Stomach smooth muscle (tissue), 2 donors: ENCODE measurements around the gene TRIM10.
"Not testable (repeated sequence)": the region's sequence is repeated elsewhere in the genome, so short reads cannot be mapped to it uniquely, and the experiment has no call there.

Source experiments
- H3K27ac ChIP-seq: one replicate; pipeline ENCODE4 v1.7.0; 2013; ENCODE audit warnings: mild to moderate bottlenecking, low read length, inconsistent platforms
- H3K27me3 ChIP-seq, 2 donors: one replicate each; pipeline ENCODE4 v1.7.0; 2013; ENCODE audit warnings: low read length in 2 of 2; ENCODE audit not compliant: insufficient read depth in 2 of 2, control insufficient read depth in 1 of 2
- H3K36me3 ChIP-seq, 2 donors: one replicate each; pipeline ENCODE4 v1.7.0; 2013; ENCODE audit warnings: low read length in 2 of 2; ENCODE audit not compliant: control insufficient read depth in 2 of 2, insufficient read depth in 2 of 2
- H3K4me1 ChIP-seq: one replicate; pipeline ENCODE4 v1.7.0; 2013; ENCODE audit warnings: low read length; ENCODE audit not compliant: control insufficient read depth, insufficient read depth
- H3K4me3 ChIP-seq, 2 donors: one replicate each; pipeline ENCODE4 v1.7.0; 2013; ENCODE audit warnings: low read length in 2 of 2
- H3K9ac ChIP-seq, 2 donors: one replicate each; pipeline ENCODE4 v1.7.0; 2013; ENCODE audit warnings: low read length in 2 of 2, mild to moderate bottlenecking in 1 of 2
- H3K9me3 ChIP-seq, 2 donors: one replicate each; pipeline ENCODE4 v1.7.0; 2013; ENCODE audit warnings: low read length in 2 of 2; ENCODE audit not compliant: control insufficient read depth in 2 of 2
- donor health status: healthy.
- donor health status: Pancreatic carcinoma.

Gene TRIM10

DNA sequence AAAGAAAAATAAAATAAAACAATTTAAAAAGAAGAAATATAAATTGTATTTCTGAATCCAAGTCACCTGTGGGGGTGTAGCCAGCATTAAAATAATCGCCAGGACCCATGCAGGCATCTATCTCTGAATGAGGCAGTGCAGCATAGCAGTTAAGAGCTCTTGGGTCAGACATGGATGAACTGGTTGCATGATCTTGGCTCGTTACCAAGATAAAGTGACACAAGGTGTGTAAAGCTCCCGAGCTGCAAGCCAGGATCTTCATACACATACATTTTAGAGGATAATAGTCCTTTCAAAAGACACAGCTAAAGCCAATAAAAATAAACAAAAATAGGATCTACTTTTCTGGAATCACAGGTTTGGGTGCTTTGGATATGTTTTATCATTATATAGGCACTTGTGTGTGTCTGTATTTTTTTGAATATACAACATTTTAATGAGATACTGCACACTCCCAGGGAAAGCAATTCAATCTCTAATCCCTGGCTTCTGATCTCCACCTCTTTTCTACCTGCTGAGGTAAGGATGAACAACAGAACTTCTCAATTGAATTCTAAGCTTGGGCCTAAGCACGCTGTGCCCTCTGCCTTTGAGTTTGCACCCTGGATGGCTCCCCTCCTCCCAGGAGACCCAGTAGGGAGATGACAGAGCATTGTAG is 8.9 kb downstream of the TRIM10 start:
- Histone ChIP-seq H3K4me3 (no peak overlapping the region), H3K27me3 (peaks cover 0 to 9% of the 10 kb centered on the region in 2 donors), H3K9me3 (no peaks in the 10 kb centered on the region), H3K4me1 (no peaks in the 10 kb centered on the region), H3K9ac (no peak overlapping the region), H3K27ac (no peak overlapping the region), H3K36me3 (no peaks in the 10 kb centered on the region)

DNA sequence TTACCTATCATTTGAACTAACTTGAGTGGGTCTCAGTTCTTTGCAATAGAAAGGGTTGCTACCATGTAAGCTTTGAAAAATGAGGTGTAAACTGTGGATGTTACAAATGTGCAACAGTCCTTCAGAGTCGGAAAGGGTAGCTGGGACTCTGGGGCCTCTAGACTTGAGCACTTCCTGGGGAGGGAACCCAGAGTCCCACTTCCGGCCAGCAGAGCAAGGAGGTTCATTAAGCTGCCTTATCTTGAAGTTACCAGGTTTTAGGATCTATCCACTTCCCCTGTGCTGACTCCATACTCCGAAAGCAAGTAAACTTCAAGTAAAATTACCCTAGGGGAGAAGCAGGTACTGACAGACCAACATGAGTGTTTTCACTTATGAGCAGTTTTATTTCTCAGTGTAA is 9.4 kb downstream of the TRIM10 start:
- no peak overlapping the region for H3K9ac ChIP-seq
- H3K27me3 ChIP-seq: peaks cover 0 to 9% of the 10 kb centered on the region in 2 donors
- H3K4me1 ChIP-seq: no peaks in the 10 kb centered on the region
- H3K27ac ChIP-seq: no peak overlapping the region
- H3K9me3 ChIP-seq: no peaks in the 10 kb centered on the region
- no peaks in the 10 kb centered on the region for H3K36me3 ChIP-seq
- H3K4me3 ChIP-seq: no peak overlapping the region

DNA sequence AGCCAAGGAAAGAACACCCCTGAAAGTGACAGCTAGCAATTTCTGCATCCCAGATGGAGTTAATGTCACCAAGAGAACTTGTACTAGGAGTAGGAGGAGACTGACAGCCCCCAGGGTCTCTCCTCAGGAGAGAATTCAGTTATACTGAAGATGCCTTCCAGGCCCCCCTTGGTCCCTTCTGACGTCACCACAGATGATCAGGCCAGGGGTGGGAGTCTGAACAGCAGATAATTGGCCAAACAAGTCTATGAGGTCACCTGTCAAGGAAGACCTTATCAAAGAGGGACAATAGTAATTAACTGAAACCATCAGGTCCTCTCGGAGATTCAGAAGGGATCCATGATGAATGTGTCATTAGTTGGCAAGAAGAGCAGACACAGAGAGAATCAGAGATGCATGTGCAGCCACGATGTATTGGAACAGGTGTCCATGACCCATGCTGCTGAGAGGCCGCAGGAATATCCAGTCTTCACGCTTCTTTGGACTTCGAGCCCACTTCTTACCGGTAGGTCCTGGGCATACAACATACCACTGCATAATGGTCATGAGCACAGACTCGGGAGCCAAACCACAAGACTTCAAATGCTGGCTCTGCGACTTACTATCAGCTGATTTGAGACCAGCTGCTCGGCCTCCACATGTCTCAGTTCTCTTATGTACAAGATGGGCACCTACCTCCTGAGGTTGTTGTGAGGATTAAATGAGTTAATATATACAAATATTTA is 10.2 kb downstream of the TRIM10 start:
- no peak overlapping the region for H3K27ac ChIP-seq
- no peaks in the 10 kb centered on the region for H3K36me3 ChIP-seq
- no peaks in the 10 kb centered on the region for H3K4me1 ChIP-seq
- no peak overlapping the region for H3K4me3 ChIP-seq
- no peaks in the 10 kb centered on the region for H3K9me3 ChIP-seq
- peaks cover 0 to 11% of the 10 kb centered on the region in 2 donors for H3K27me3 ChIP-seq
- H3K9ac ChIP-seq: no peak overlapping the region

DNA sequence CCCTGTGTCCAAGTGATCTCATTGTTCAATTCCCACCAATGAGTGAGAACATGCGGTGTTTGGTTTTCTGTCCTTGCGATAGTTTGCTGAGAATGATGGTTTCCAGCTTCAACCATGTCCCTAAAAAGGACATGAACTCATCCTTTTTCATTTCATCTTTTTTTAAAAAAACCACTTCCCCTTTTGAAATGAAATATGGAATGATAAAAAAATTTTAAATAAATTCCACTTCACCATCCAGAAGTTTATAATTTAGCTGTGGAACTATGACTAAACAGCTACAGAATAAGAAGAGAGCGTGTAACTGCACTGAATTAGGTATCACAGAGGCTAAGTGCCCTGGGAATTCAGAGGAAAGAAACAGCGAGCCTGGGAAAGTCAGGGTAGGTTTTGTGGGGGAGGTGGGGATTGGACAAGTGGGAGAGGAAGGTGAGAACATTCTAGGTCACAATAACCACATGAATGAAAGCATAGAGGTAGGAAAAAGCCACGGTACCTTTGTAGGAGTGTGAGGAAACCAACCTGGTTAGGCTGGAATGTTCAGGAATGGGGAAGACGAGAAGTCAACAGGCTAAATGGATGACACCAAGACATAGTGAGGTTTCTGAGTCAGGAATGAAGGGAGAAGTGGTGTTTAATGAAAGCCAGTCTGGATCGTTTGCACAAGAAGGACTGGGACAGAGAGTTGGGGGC is 11.0 kb downstream of the TRIM10 start:
- Histone ChIP-seq H3K27ac (no peak overlapping the region), H3K9ac (no peak overlapping the region), H3K27me3 (peaks cover 0 to 11% of the 10 kb centered on the region in 2 donors), H3K9me3 (no peaks in the 10 kb centered on the region), H3K36me3 (no peaks in the 10 kb centered on the region), H3K4me1 (no peaks in the 10 kb centered on the region), H3K4me3 (no peak overlapping the region)

DNA sequence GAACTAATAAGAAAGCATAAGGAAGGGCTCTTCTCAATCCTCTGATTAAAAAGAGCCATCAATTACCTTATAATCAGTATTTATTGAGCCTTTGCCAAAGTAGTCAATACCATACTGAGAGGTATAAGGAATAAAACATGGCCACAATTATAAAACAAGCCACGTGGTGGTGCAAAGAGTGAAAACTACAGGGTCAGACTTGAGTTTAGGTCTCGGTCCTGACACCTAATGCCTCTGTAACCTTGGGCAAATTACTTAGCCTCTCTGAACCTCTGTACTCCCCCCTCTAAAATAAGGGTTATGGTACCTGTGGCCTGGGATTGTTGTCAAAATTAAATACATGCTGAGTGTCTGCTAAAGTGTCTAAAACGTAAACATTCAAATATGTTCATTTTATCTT is 11.8 kb downstream of the TRIM10 start:
- H3K9ac ChIP-seq: no peak overlapping the region
- peaks cover 4 to 15% of the 10 kb centered on the region in 2 donors for H3K27me3 ChIP-seq
- no peaks in the 10 kb centered on the region for H3K9me3 ChIP-seq
- H3K4me3 ChIP-seq: no peak overlapping the region
- no peaks in the 10 kb centered on the region for H3K4me1 ChIP-seq
- no peak overlapping the region for H3K27ac ChIP-seq
- H3K36me3 ChIP-seq: no peaks in the 10 kb centered on the region

DNA sequence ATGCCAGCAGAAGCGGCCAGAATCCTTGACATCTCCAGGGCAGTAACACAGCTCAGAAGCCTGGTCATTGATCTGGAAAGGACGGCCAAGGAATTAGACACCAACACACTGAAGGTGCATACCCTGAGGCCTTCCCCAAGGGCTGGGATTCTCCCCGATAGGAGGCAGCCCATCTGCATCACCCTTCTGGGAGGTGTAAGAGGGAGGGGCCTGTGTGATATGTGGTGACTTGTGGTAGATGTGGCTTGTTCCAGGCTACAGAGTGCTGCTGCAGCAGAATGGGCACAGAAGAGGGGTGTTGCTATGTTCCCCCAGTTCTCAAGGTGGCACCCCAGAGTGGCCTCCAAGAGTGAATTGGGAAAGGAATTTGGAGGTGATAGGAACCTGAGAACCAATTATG is 13.9 kb downstream of the TRIM10 start:
- no peaks in the 10 kb centered on the region for H3K36me3 ChIP-seq
- H3K4me1 ChIP-seq: no peaks in the 10 kb centered on the region
- H3K27me3 ChIP-seq: peaks cover 7 to 17% of the 10 kb centered on the region in 2 donors
- H3K9me3 ChIP-seq: no peaks in the 10 kb centered on the region
- no peak overlapping the region for H3K27ac ChIP-seq
- H3K4me3 ChIP-seq: no peak overlapping the region
- H3K9ac ChIP-seq: no peak overlapping the region

DNA sequence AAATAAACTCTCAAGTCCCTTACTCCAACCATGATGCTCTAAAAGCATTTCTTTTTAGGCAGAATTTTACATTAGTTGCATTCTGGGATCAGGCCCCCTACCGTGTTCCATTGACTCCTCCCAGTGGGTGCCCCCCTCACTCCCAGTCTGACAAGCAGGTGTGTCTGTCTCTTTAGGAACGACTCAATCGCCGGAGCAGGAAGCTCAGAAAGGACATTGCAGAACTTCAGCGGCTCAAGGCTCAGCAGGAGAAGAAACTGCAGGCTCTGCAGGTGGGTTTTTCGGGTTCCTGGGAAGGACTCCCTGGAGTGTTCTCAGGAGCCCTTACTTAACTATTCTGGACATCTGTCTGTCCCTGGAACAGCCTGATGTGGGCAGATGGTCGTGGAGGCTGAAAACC is 15.2 kb downstream of the TRIM10 start:
- H3K9ac ChIP-seq: no peak overlapping the region
- H3K27ac ChIP-seq: no peak overlapping the region
- no peaks in the 10 kb centered on the region for H3K4me1 ChIP-seq
- no peaks in the 10 kb centered on the region for H3K9me3 ChIP-seq
- no peak overlapping the region for H3K4me3 ChIP-seq
- H3K27me3 ChIP-seq: peaks cover 7 to 17% of the 10 kb centered on the region in 2 donors
- no peaks in the 10 kb centered on the region for H3K36me3 ChIP-seq

DNA sequence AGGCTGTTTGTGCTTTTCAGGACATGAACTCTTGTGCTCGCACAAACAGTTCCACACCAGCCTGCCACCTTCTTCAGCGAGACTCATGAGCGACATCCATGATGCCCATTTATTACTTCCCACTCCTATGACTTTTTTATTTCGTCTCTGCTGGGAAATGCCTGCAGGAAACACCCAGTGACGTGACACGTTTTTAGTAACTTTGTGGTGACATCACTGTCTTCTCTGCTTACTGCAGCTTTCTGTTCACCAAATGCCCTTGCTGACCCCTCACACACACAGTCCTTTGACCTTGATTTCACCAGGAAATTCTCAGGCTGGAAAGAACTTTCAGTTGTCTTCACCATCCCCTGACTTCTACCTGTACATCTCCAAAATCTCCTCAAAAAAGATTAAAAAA is 16.2 kb downstream of the TRIM10 start:
- H3K9me3 ChIP-seq: no peaks in the 10 kb centered on the region
- no peaks in the 10 kb centered on the region for H3K4me1 ChIP-seq
- no peak overlapping the region for H3K4me3 ChIP-seq
- H3K9ac ChIP-seq: no peak overlapping the region
- no peaks in the 10 kb centered on the region for H3K36me3 ChIP-seq
- no peak overlapping the region for H3K27ac ChIP-seq
- peaks cover 7 to 17% of the 10 kb centered on the region in 2 donors for H3K27me3 ChIP-seq

DNA sequence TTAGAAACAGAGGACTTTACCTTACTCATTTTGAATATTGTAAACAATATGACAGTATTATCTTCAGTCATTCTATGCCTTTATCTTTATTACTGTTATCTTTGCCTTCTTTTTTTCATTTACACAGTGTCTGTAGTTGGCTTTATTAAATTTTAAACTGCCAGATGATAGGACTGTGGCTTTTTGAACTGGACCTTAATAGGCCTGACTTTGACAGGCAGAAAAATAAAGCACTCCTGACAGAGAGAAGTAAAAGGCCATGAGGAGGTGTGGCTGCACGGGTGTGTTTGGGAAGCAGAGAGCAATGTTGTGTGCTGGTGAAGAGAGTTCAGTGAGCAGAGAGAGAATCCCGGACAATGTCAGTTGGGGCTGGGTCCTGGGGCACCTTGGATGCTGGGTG is 17.2 kb downstream of the TRIM10 start:
- Histone ChIP-seq H3K4me1 (no peaks in the 10 kb centered on the region), H3K36me3 (no peaks in the 10 kb centered on the region), H3K9me3 (no peaks in the 10 kb centered on the region), H3K27me3 (peaks cover 7 to 17% of the 10 kb centered on the region in 2 donors), H3K4me3 (no peak overlapping the region), H3K27ac (no peak overlapping the region), H3K9ac (no peak overlapping the region)

DNA sequence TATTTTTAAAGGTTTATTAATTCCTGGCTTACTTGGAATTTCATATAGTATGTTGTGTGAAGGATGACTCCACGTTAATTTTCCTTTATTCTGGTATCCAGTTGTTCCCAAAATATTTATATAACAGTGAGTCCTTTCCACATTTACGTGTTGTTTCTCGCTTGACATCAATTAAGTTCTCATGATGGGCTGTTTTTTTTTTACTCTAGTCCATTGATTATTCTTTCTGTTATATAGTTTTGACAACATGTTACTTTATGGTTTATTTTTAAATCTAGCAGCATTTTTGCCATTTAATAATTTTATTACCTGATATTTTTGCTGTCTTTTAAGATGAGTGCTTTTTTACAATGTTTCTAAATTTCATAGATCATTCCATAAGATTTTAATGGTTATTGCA is 18.3 kb downstream of the TRIM10 start:
- no peaks in the 10 kb centered on the region for H3K36me3 ChIP-seq
- H3K4me3 ChIP-seq: no peak overlapping the region
- H3K4me1 ChIP-seq: no peaks in the 10 kb centered on the region
- H3K27ac ChIP-seq: no peak overlapping the region
- no peak overlapping the region for H3K9ac ChIP-seq
- H3K27me3 ChIP-seq: peaks cover 7 to 14% of the 10 kb centered on the region in 2 donors
- H3K9me3 ChIP-seq: no peaks in the 10 kb centered on the region

DNA sequence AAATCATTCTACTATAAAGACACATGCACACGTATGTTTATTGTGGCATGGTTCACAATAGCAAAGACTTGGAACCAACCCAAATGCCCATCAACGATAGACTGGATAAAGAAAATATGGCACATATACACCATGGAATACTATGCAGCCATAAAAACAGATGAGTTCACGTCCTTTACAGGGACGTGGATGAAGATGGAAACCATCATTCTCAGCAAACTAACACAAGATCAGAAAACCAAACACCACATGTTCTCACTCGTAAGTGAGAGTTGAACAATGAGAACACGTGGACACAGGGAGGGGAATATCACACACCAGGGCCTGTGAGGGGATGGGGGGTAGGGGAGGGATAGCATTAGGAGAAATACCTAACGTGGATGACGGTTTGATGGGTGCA is 20.8 kb downstream of the TRIM10 start:
- H3K27me3 ChIP-seq: peaks cover 16 to 17% of the 10 kb centered on the region in 2 donors

More for the DNA sequence above, 20.8 kb downstream of the TRIM10 start:
- not testable (repeated sequence) for H3K9me3 ChIP-seq, H3K36me3 ChIP-seq, H3K9ac ChIP-seq, H3K27ac ChIP-seq, H3K4me3 ChIP-seq, H3K4me1 ChIP-seq
